VCaP (cell line): ENCODE data around the gene NUDT19.
A peak's percentile ranks its signal among the peaks of the same experiment; 100 is the strongest.
"Not testable (repeated sequence)": the region's sequence is repeated elsewhere in the genome, so short reads cannot be mapped to it uniquely, and the experiment has no call there.

ENCODE experiments used
- H3K27ac ChIP-seq: fragments of 450-650 bp; 2 replicates; pipeline ENCODE4 v1.5.1; 2017
- TF ChIP-seq, protein P1 (sequence below): fragments of 450-650 bp; conservative IDR thresholded peaks from 2 replicates; pipeline ENCODE4 v1.5.1; 2017; ENCODE audit warnings: mild to moderate bottlenecking, moderate library complexity

NUDT19 gene

DNA sequence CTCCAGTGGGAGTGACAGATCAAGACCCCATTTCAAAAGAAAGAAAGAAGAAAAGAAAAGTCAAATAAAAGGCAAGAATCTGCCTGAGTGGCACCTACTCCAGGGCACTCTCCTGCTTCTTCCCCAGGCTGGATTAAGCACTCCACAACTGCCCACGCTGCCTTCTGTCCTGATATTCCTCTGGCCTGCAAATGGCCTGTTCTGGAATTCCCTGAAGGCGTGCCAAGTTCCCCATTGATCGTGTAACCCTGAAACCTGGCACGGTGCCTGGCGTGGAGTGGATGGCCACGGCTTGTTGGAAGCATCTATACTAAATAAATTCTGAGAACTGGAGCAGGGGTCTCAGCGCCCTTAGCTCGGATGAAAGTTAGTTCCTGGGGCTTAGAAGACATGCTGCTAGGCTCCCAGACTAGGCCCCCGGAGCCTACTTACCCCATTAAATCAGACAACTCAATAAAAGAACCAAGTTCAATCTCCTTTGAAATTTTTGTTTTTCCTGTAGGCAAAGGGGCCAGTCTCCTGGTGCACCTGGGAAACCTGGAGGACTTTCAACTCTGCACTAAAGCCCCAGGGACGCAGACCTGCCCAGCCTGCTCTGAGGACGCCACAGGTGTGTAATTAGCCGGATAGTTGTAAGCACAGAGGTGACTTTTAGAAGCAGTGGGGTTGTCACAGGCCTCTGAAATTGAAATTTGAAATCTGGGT is 38.6 kb upstream of the NUDT19 start:
- H3K27ac ChIP-seq, result peak overlapping the region; percentile 77

DNA sequence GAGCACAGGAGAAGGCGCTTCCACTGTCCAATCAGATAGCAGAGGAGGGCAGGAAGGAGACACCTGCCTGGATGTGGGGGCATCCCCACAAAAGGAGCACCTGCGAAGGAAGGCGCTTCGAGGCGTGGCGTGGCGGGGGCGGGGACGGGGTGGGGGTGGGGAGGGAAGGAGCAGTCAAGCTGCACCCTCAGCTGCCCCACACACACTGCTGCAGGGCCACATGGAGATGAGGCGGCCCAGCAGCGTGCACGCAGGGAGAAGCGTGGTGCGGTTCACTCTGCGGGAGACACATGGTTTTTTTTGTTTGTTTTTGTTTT is 38.1 kb upstream of the NUDT19 start:
- H3K27ac ChIP-seq, result peak overlapping the region; percentile 77
- TF ChIP-seq, protein P1, sequence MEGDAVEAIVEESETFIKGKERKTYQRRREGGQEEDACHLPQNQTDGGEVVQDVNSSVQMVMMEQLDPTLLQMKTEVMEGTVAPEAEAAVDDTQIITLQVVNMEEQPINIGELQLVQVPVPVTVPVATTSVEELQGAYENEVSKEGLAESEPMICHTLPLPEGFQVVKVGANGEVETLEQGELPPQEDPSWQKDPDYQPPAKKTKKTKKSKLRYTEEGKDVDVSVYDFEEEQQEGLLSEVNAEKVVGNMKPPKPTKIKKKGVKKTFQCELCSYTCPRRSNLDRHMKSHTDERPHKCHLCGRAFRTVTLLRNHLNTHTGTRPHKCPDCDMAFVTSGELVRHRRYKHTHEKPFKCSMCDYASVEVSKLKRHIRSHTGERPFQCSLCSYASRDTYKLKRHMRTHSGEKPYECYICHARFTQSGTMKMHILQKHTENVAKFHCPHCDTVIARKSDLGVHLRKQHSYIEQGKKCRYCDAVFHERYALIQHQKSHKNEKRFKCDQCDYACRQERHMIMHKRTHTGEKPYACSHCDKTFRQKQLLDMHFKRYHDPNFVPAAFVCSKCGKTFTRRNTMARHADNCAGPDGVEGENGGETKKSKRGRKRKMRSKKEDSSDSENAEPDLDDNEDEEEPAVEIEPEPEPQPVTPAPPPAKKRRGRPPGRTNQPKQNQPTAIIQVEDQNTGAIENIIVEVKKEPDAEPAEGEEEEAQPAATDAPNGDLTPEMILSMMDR, result no peak

More for the DNA sequence above, 38.6 kb upstream of the NUDT19 start:
- TF ChIP-seq, protein P1, result no peak

DNA sequence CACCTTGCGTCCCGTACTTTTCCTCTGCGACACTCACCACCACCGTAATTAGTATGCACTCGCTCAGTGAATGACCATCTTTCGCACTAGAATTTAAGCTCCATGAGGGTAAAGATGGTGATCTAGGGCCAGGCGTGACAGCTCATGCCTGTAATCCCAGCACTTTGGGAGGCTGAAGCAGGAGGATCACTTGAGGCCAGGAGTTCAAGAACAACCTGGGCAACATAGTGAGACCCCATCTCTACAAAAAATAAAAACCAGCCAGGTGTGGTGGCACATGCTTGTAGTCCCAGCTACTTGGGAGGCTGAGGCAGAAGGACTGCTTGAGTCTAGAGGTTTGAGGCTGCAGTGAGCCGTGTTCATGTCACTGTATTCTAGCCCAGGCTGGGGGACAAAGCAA is 35.2 kb upstream of the NUDT19 start:
- H3K27ac ChIP-seq, result not testable (repeated sequence)

DNA sequence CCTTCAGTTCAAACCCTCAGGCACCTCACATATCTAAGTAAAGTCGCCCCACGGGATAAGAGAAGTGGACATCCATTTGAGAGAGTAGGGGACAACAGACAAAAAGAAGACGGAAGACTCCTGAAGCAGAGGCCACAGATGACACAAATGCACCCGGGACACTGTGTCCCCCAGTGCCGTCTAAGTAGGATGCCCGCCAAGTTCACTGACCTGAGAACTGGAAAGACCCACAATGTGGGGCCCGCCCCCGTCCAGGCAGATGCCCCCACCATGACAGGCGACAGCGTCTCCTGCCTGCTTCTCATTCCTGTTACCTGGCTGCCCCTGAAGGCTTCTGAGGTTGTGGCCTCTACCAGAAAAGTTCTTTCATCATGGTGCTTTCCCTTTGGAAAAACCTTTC is 33.5 kb upstream of the NUDT19 start:
- TF ChIP-seq, protein P1, result no peak
- H3K27ac ChIP-seq, result no peak overlapping the region

DNA sequence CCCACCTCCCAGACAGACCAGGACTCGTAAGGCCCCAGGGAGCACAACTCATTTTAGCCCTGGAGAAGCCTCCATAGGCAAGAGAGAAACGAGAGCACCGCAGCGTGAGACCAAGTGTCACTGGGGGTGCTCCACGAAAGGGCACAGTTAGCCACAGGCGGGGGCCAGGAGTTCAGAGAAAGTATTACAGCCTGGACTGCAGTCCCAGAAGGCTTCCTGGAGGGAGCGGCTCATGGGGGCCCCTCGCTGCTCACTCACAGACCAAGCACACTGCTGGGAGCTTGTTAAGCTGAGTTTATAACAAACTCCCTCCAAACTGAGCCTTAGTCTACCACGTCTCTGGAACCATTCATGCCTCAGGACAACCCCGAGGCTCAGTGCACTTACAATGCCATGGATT is 33.1 kb upstream of the NUDT19 start:
- TF ChIP-seq, protein P1, result no peak
- no peak overlapping the region for H3K27ac ChIP-seq

DNA sequence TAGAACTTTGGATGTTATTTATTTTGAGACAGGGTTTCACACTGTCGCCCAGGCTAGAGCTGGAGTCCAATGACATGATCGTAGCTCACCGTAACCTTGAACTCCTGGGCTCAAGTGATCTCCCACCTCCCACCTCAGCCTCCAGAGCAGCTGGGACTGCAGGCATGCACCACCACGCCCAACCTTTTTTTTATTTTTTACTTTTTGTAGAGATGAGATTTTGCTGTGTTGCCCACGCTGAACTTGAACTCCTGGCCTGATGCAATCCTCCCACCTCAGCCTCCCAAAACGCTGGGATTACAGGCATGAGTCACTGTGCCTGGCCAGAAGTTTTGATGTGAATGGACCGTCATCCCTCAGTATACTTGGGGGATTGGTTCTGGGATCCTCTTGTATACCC is 30.3 kb upstream of the NUDT19 start:
- TF ChIP-seq, protein P1, result no peak
- no peak overlapping the region for H3K27ac ChIP-seq

DNA sequence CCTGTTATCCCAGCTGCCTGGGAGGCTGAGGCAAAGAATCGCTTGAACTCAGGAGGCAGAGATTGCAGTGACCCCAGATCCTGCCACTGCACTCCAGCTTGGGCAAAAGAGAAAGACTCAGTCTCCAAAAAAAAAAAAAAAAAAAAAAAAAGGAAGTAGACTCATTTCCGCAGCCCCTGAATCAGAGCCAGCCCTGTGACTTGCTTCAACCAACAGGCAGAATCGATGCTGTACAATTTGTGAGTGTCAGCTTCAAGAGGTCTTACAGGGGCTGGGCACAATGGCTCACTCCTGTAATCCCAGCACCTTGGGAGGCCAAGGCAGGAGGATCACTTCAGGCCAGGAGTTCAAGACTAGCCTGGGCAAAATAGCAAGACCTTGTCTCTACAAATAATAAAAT is 29.4 kb upstream of the NUDT19 start:
- no peak overlapping the region for H3K27ac ChIP-seq
- TF ChIP-seq, protein P1, result no peak

DNA sequence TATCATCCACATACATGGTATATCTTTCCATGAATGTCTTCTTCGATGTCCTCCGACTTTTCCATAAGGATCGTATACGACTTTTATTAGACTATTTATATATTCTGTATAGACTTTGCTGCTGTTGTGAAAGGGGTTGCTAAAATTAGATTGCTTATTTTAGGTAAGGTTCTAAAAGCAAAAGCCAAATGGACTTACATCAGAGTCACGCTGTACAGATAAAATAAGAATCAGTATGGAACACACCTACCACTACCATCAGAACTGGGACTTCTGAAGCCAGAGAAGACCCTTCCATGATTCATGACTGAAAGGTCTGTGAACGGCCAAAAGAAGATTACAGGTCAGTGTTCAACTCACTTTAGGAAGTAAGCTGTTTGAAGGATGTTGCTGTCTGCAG is 25.5 kb upstream of the NUDT19 start:
- TF ChIP-seq, protein P1, result no peak
- H3K27ac ChIP-seq, result no peak overlapping the region
